Cardiac muscle cell (in vitro differentiated cells and primary cell): Measurements from ENCODE around the gene SYNC. TPM values are rescaled to one million over a fixed set of nuclear protein-coding genes. Genes with fewer than 3 reads are reported as not detected.

Experiments used
- DNase-seq, 2 donors: peaks; one replicate each; pipeline versions ENCODE4 v3.0.0 to v3.0.0-alpha.2; 2010 to 2017; ENCODE audit warnings: low read depth in 1 of 2, low spot score in 1 of 2
- H3K27ac ChIP-seq: fragments of 200-600 bp; sonication (generic); 2 replicates; pipeline ENCODE4 v1.5.1; 2016
- H3K27me3 ChIP-seq: fragments of 200-600 bp; sonication (generic); 2 replicates; pipeline ENCODE4 v1.6.0; 2016; ENCODE audit warnings: control low read depth
- H3K36me3 ChIP-seq: fragments of 200-600 bp; sonication (generic); 2 replicates; pipeline ENCODE4 v1.5.1; 2016; ENCODE audit warnings: control low read depth
- H3K4me1 ChIP-seq: fragments of 200-600 bp; sonication (generic); 2 replicates; pipeline ENCODE4 v1.8.1; 2017; ENCODE audit warnings: low read depth, mild to moderate bottlenecking, mixed run types
- H3K4me3 ChIP-seq: fragments of 200-600 bp; sonication (generic); 2 replicates; pipeline ENCODE4 v1.5.1; 2016; ENCODE audit warnings: mild to moderate bottlenecking
- H3K9me3 ChIP-seq: fragments of 200-600 bp; sonication (generic); 2 replicates; pipeline ENCODE4 v1.5.1; 2017; ENCODE audit warnings: low read depth, mild to moderate bottlenecking, control low read depth
- CTCF ChIP-seq: IDR thresholded peaks from 2 replicates; pipeline ENCODE4 v1.5.1; 2012; ENCODE audit warnings: low read depth, mild to moderate bottlenecking, low read length
- polyA plus RNA-seq: library from polyadenylated mRNA; unstranded; fragments of >200 nt; fragmentation: Nextera tagmentation; extraction: Ambion mirVana; gene quantifications from 2 replicates; pipeline ENCODE4 v1.2.1, GENCODE V29; 2016
- total RNA-seq: library from RNA; depleted of rRNA; stranded (reverse); fragments of >200 nt; gene quantifications from 2 replicates; pipeline ENCODE4 v1.2.3, GENCODE V29; 2016

SYNC gene
- total and polyA plus RNA-seq, 2 experiments from 2014 or later = 1.2 to 4.5 TPM

- DNase-seq = no peak
- no peak overlapping the region for H3K27ac ChIP-seq
- no peak for TF ChIP-seq CTCF
Measured at GRCh38 chr1:32719681-32720275, 17.2 kb upstream of the SYNC start.

GRCh38 chr1:32718527-32718926 is 16.0 kb upstream of the SYNC start:
- no peak for DNase-seq
- TF ChIP-seq CTCF = no peak
- H3K27ac ChIP-seq = no peak overlapping the region
- H3K27me3 ChIP-seq = no peaks in the 10 kb centered on the region
- peaks cover 5% of the 10 kb centered on the region for H3K4me1 ChIP-seq
- no peaks in the 10 kb centered on the region for H3K36me3 ChIP-seq
- H3K4me3 ChIP-seq = no peak overlapping the region
- H3K9me3 ChIP-seq = no peaks in the 10 kb centered on the region

More at GRCh38 chr1:32719681-32720275, 17.2 kb upstream of the SYNC start:
- Histone ChIP-seq H3K9me3 (no peaks in the 10 kb centered on the region), H3K4me3 (no peak overlapping the region), H3K4me1 (peaks cover 5% of the 10 kb centered on the region), H3K27me3 (no peaks in the 10 kb centered on the region), H3K36me3 (no peaks in the 10 kb centered on the region)

- no peak for DNase-seq
- Histone ChIP-seq H3K9me3 (no peaks in the 10 kb centered on the region), H3K4me1 (peaks cover 5% of the 10 kb centered on the region), H3K4me3 (no peak overlapping the region), H3K36me3 (no peaks in the 10 kb centered on the region), H3K27ac (no peak overlapping the region), H3K27me3 (no peaks in the 10 kb centered on the region)
- TF ChIP-seq CTCF = no peak
Measured at GRCh38 chr1:32718036-32718435, 15.5 kb upstream of the SYNC start.

- Histone ChIP-seq H3K27me3 (no peaks in the 10 kb centered on the region), H3K9me3 (no peaks in the 10 kb centered on the region), H3K27ac (no peak overlapping the region), H3K4me3 (no peak overlapping the region), H3K36me3 (no peaks in the 10 kb centered on the region), H3K4me1 (peaks cover 5% of the 10 kb centered on the region)
- TF ChIP-seq CTCF = no peak
- no peak for DNase-seq
Measured at GRCh38 chr1:32717503-32717902, 14.9 kb upstream of the SYNC start.

- no peaks in the 10 kb centered on the region for H3K9me3 ChIP-seq
Measured at GRCh38 chr1:32716312-32717148, 14.0 kb upstream of the SYNC start.

More at GRCh38 chr1:32716312-32717148, 14.0 kb upstream of the SYNC start:
- DNase-seq = peak; percentile 28 to 79
- H3K4me1 ChIP-seq = peaks cover 5% of the 10 kb centered on the region
- H3K27me3 ChIP-seq = no peaks in the 10 kb centered on the region
- H3K27ac ChIP-seq = no peak overlapping the region
- H3K36me3 ChIP-seq = no peaks in the 10 kb centered on the region
- TF ChIP-seq CTCF = no peak
- H3K4me3 ChIP-seq = no peak overlapping the region
